Ovary (tissue), 9 donors: ENCODE measurements around the gene ABCF2. TPM values are rescaled to one million over a fixed set of nuclear protein-coding genes. Genes with fewer than 3 reads are reported as not detected.

Experiments used
- DNase-seq, 5 donors: peaks; one replicate each; pipeline ENCODE4 v3.0.0-alpha.2; 2019 to 2020
- H3K27ac ChIP-seq, 2 donors: fragments of 200-600 bp; one replicate each; pipeline versions ENCODE4 v1.5.1 to v1.8.0; 2019 to 2022
- H3K27me3 ChIP-seq: fragments of 200-600 bp; one replicate; pipeline ENCODE4 v1.8.0; 2022
- H3K36me3 ChIP-seq: fragments of 200-600 bp; sonication (generic); one replicate; pipeline ENCODE4 v1.5.1; 2019
- H3K4me1 ChIP-seq: one replicate; pipeline ENCODE4 v1.8.1; 2013; ENCODE audit warnings: mild to moderate bottlenecking, moderate library complexity; ENCODE audit not compliant: insufficient read depth
- H3K4me3 ChIP-seq: fragments of 200-600 bp; sonication (generic); one replicate; pipeline ENCODE4 v1.5.1; 2017
- H3K9me3 ChIP-seq, 2 donors: fragments of 200-600 bp in 1 of 2; sonication (generic) in 1 of 2; one replicate each; pipeline versions ENCODE4 v1.5.1 to v1.8.1; 2013 to 2019; ENCODE audit warnings: mild to moderate bottlenecking in 1 of 2, moderate library complexity in 1 of 2
- EP300 ChIP-seq: sonication (generic); formaldehyde crosslinking; IDR thresholded peaks from one replicate; pipeline ENCODE4 v1.6.1; 2017; ENCODE audit warnings: antibody characterized with exemption
- POLR2A ChIP-seq: fragments of 450-650 bp; IDR thresholded peaks from one replicate; pipeline ENCODE4 v1.6.1; 2017; ENCODE audit warnings: antibody characterized with exemption, mild to moderate bottlenecking, moderate library complexity
- WGBS, 3 donors: extraction: QIAGEN DNeasy Blood & Tissue Kit in 1 of 3; methylation state at CpG; one replicate each; pipeline versions ENCODE4 v1.1.5 to v1.1.7; 2013 to 2017; 5-methylcytosine and 5-hydroxymethylcytosine counted together
- intact Hi-C, 4 donors: fragments of 100-400 bp; cut with DNase I; formaldehyde crosslinking; loops; one replicate each; pipeline versions ENCODE4 v1.11.0 to v1.15.1; 2022 to 2023
- polyA plus RNA-seq, 2 donors: library from polyadenylated mRNA; stranded (reverse); fragments of 200-250 nt in 1 of 2; fragments of 350-450 nt in 1 of 2; fragmentation: Illumina TruSeq in 1 of 2; extraction: RNeasy Lipid Tissue Mini Kit (QIAGEN cat#74804) in 1 of 2; gene quantifications; one replicate each; pipeline ENCODE4 v1.2.3, GENCODE V29; 2013 to 2014
- total RNA-seq, 7 donors: library from RNA; depleted of rRNA in 2 of 7; stranded (reverse); fragments of >200 nt in 2 of 7; fragmentation: NEBNext Ultra II Directional in 3 of 7; extraction: Animal tissue kit (Norgen Biotek cat#: 25700) in 3 of 7; gene quantifications; one replicate each; pipeline versions ENCODE4 v1.1.0 to v1.2.4, GENCODE V29; 2016 to 2023
- TF ChIP-seq, protein P1 (sequence below), 3 donors: fragments of 450-650 bp in 2 of 3; fragments of 200-600 bp in 1 of 3; IDR thresholded peaks; one replicate each; pipeline versions ENCODE4 v1.5.1 to v1.8.0; 2016 to 2022; ENCODE audit warnings: antibody characterized with exemption in 3 of 3, mild to moderate bottlenecking in 1 of 3
- donor health status: DM: no; HTN: no; CAD: no; lungs with moderate emphysema.
- donor health status: DM: no; HTN: no; CAD: no.
- donor health status: Bipolar disorder and iron deficiency.
- donor health status: DM: yes; HTN: yes; CAD: no.
- donor health status: DM: no; HTN: no; CAD: no.
- donor health status: DM: yes; HTN: yes; CAD: no.

The ABCF2 gene
- total and polyA plus RNA-seq, 9 donors = 13.6 to 40.3 (median 27.6) TPM

DNA sequence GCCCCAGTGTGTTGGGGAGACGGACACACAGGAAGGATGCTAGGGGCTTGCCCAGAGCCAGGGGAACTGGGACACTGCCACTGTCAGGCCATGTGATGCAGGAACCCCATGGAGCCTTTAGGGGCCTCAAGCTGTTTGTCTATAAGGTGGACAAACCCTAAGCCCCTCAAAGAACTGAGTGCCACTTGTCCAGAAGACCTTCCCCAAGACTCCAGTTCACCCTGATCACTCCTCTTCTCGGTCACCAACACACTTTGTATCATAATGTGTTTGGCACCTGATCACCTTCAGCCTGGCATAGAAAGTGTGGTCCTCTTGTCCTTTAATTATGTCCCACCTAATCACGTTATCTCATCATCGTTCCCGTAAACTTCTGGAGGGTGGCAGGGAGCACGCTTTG lies 17.4 kb downstream of the ABCF2 start:
- Histone ChIP-seq H3K4me1 (no peaks in the 10 kb centered on the region), H3K36me3 (no peaks in the 10 kb centered on the region), H3K27ac (no peak overlapping the region), H3K27me3 (no peaks in the 10 kb centered on the region), H3K4me3 (no peak overlapping the region), H3K9me3 (no peaks in the 10 kb centered on the region)
- WGBS, 3 donors = 69 to 87% (median 74%) methylated on average over 5 to 6 of the region's 6 CpGs
- no peak for DNase-seq
- TF ChIP-seq, protein P1, sequence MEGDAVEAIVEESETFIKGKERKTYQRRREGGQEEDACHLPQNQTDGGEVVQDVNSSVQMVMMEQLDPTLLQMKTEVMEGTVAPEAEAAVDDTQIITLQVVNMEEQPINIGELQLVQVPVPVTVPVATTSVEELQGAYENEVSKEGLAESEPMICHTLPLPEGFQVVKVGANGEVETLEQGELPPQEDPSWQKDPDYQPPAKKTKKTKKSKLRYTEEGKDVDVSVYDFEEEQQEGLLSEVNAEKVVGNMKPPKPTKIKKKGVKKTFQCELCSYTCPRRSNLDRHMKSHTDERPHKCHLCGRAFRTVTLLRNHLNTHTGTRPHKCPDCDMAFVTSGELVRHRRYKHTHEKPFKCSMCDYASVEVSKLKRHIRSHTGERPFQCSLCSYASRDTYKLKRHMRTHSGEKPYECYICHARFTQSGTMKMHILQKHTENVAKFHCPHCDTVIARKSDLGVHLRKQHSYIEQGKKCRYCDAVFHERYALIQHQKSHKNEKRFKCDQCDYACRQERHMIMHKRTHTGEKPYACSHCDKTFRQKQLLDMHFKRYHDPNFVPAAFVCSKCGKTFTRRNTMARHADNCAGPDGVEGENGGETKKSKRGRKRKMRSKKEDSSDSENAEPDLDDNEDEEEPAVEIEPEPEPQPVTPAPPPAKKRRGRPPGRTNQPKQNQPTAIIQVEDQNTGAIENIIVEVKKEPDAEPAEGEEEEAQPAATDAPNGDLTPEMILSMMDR (IDR thresholded peaks at IDR 0.05) = no peak
- TF ChIP-seq EP300 (no peak), POLR2A (no peak)
- intact Hi-C loops = no loop called here

DNA sequence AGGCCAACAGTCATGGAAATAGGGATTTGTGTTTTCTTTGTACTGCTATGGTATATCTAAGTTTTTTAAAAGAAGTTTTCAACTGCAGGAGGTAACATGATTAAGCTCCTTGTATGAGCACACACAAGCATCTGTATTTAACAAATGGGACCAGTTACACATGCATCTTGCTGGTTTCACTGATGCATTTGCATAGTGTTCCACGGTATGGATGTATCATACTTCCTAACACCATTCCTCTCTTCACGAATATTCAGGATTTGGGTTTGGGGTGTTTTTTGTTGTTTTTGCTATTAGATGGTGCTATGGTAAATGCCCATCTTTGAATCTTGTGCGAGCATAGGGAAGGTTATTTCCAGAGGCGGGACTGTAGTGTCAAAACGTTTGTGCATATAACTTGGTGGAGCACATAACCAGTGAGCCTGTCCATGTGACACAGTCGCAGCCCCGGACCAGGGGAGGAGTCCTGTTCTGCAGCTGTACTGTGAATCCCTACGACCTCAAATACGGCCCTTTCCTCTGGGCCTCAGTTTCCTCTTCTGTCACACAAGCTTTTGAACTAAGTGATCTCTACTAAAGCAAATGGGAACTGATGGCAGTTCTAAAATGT lies 18.6 kb downstream of the ABCF2 start:
- no peaks in the 10 kb centered on the region for H3K9me3 ChIP-seq
- TF ChIP-seq EP300 (no peak), POLR2A (no peak)
- TF ChIP-seq, protein P1 (IDR thresholded peaks at IDR 0.05) = no peak
- H3K27ac ChIP-seq = no peak overlapping the region
- intact Hi-C loops = no loop called here
- no peaks in the 10 kb centered on the region for H3K36me3 ChIP-seq
- H3K4me1 ChIP-seq = no peaks in the 10 kb centered on the region
- no peak for DNase-seq
- no peaks in the 10 kb centered on the region for H3K27me3 ChIP-seq
- H3K4me3 ChIP-seq = no peak overlapping the region
- WGBS, 3 donors = 60 to 70% (median 63%) methylated on average over 9 of the region's 9 CpGs

DNA sequence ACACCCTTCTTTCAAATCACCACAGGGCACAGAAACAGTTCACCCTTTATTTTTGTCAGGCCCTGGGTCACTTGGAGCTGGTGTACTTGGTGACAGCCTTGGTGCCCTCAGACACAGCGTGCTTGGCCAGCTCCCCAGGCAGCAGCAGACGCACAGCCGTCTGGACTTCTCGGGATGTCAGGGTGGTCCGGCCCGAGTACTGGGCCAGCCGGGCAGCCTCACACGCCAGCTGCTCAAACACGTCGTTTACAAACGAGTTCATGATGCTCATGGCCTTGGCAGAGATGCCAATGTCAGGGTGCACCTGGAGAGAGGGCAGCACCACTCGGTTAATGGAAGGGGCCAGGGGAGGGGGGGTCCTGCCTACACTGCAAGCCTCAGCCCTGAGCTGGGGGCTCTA lies 19.2 kb downstream of the ABCF2 start:
- H3K9me3 ChIP-seq = no peaks in the 10 kb centered on the region
- H3K27me3 ChIP-seq = no peaks in the 10 kb centered on the region
- WGBS, 3 donors = 9 to 25% (median 16%) methylated on average over 11 to 12 of the region's 12 CpGs
- TF ChIP-seq POLR2A = no peak
- no peak for TF ChIP-seq EP300
- TF ChIP-seq, protein P1 (IDR thresholded peaks at IDR 0.05) = no peak
- intact Hi-C loops = no loop called here
- no peak overlapping the region for H3K4me3 ChIP-seq
- H3K36me3 ChIP-seq = no peaks in the 10 kb centered on the region
- DNase-seq = no peak
- H3K27ac ChIP-seq = no peak overlapping the region
- H3K4me1 ChIP-seq = no peaks in the 10 kb centered on the region

DNA sequence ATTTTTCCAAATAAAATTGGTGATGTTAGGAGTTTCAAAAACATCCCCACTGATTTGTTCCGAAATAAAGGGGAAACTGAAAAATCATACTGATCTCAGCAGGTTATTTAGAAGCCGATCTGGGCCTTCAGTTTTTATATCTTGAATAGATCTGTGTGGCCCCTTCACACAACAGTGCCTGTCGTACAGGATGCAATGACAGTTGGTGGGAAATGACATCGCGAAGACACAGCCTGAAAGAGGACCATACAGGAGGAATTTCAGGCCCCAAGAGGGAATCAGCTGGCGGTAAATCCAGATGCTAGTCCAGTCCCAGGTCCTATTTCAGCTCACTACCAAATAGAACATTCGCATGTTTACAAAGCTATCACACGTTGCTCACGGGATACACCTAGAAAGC lies 19.7 kb downstream of the ABCF2 start:
- no peaks in the 10 kb centered on the region for H3K9me3 ChIP-seq
- no peaks in the 10 kb centered on the region for H3K27me3 ChIP-seq
- H3K36me3 ChIP-seq = no peaks in the 10 kb centered on the region
- WGBS, 3 donors = 64 to 67% (median 67%) methylated on average over 9 of the region's 9 CpGs
- TF ChIP-seq POLR2A (no peak), EP300 (no peak)
- TF ChIP-seq, protein P1 (IDR thresholded peaks at IDR 0.05) = no peak
- H3K4me3 ChIP-seq = no peak overlapping the region
- H3K27ac ChIP-seq = no peak overlapping the region
- no peak for DNase-seq
- no peaks in the 10 kb centered on the region for H3K4me1 ChIP-seq
- intact Hi-C loops = no loop called here
